Effector memory CD8-positive, alpha-beta T cell (primary cell): Measurements from ENCODE around the gene FCRL4.

Experiments used
- ATAC-seq: fragments of 150-1000 bp; cut with Tn5 transposase; replicated peaks from 2 replicates; pipeline ENCODE4 v1.10.0; 2021; ENCODE audit warnings: mild to moderate bottlenecking, moderate library complexity
- DNase-seq, 3 experiments: peaks; one replicate each; pipeline ENCODE4 v3.0.0; 2021
- H3K27ac Mint-ChIP-seq, 2 donors: one replicate each; pipeline ENCODE4 v1.8.0; 2022; ENCODE audit warnings: mild to moderate bottlenecking in 2 of 2, mixed read lengths in 2 of 2, moderate library complexity in 2 of 2
- H3K27me3 Mint-ChIP-seq, 2 donors: one replicate each; pipeline ENCODE4 v1.8.0; 2022; ENCODE audit warnings: mixed read lengths in 2 of 2
- H3K36me3 Mint-ChIP-seq: one replicate; pipeline ENCODE4 v1.8.0; 2022; ENCODE audit warnings: mild to moderate bottlenecking, moderate library complexity, mixed read lengths; ENCODE audit not compliant: insufficient read depth
- H3K4me1 Mint-ChIP-seq, 2 donors: one replicate each; pipeline ENCODE4 v1.8.0; 2022; ENCODE audit warnings: low read depth in 2 of 2, mixed read lengths in 2 of 2
- H3K4me3 Mint-ChIP-seq, 2 donors: one replicate each; pipeline ENCODE4 v1.8.0; 2022; ENCODE audit warnings: mild to moderate bottlenecking in 2 of 2, mixed read lengths in 2 of 2, moderate library complexity in 2 of 2
- H3K9me3 Mint-ChIP-seq, 2 donors: one replicate each; pipeline ENCODE4 v1.8.0; 2022; ENCODE audit warnings: mixed read lengths in 2 of 2

Gene FCRL4

GRCh38 chr1:157539568-157539967, 58.3 kb downstream of the FCRL4 start:
- H3K4me3 Mint-ChIP-seq: no peak overlapping the region
- peaks cover 52 to 75% of the 10 kb centered on the region in 2 donors for H3K27me3 Mint-ChIP-seq
- H3K4me1 Mint-ChIP-seq: no peaks in the 10 kb centered on the region
- DNase-seq (no peak), ATAC-seq (no peak)
- H3K36me3 Mint-ChIP-seq: no peaks in the 10 kb centered on the region
- no peak overlapping the region for H3K27ac Mint-ChIP-seq
- H3K9me3 Mint-ChIP-seq: no peaks in the 10 kb centered on the region

- Mint-ChIP-seq H3K27me3 (peaks cover 31 to 45% of the 10 kb centered on the region in 2 donors), H3K36me3 (no peaks in the 10 kb centered on the region), H3K4me1 (no peaks in the 10 kb centered on the region), H3K4me3 (no peak overlapping the region), H3K9me3 (no peaks in the 10 kb centered on the region), H3K27ac (no peak overlapping the region)
- DNase-seq (no peak), ATAC-seq (no peak)
These were observed 65.3 kb downstream of the FCRL4 start for GRCh38 chr1:157532569-157532968.

GRCh38 chr1:157523774-157524493, 74.0 kb downstream of the FCRL4 start:
- no peaks in the 10 kb centered on the region for H3K9me3 Mint-ChIP-seq
- no peak overlapping the region for H3K27ac Mint-ChIP-seq

More at GRCh38 chr1:157523774-157524493, 74.0 kb downstream of the FCRL4 start:
- Mint-ChIP-seq H3K36me3 (no peaks in the 10 kb centered on the region), H3K4me3 (no peak overlapping the region), H3K4me1 (no peaks in the 10 kb centered on the region), H3K27me3 (peaks cover 15 to 19% of the 10 kb centered on the region in 2 donors)
- ATAC-seq (no peak), DNase-seq (no peak)
